ENCODE data around the gene BTBD9. TPM values are rescaled to one million over a fixed set of nuclear protein-coding genes. Genes with fewer than 3 reads are reported as not detected.

Gene BTBD9
- total RNA-seq, 2 donors from 2014 or later = 14.2 to 18.2 TPM

- Histone ChIP-seq H3K27me3 (no peaks in the 10 kb centered on the region), H3K27ac (no peak overlapping the region), H3K36me3 (no peaks in the 10 kb centered on the region), H3K9me3 (no peaks in the 10 kb centered on the region), H3K4me1 (peaks cover 0 to 17% of the 10 kb centered on the region in 2 donors), H3K4me3 (no peak overlapping the region)
- TF ChIP-seq, protein P1, sequence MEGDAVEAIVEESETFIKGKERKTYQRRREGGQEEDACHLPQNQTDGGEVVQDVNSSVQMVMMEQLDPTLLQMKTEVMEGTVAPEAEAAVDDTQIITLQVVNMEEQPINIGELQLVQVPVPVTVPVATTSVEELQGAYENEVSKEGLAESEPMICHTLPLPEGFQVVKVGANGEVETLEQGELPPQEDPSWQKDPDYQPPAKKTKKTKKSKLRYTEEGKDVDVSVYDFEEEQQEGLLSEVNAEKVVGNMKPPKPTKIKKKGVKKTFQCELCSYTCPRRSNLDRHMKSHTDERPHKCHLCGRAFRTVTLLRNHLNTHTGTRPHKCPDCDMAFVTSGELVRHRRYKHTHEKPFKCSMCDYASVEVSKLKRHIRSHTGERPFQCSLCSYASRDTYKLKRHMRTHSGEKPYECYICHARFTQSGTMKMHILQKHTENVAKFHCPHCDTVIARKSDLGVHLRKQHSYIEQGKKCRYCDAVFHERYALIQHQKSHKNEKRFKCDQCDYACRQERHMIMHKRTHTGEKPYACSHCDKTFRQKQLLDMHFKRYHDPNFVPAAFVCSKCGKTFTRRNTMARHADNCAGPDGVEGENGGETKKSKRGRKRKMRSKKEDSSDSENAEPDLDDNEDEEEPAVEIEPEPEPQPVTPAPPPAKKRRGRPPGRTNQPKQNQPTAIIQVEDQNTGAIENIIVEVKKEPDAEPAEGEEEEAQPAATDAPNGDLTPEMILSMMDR (IDR thresholded peaks at IDR 0.05) = no peak
- DNase-seq (ENCODE audit: low spot score) = no peak
Measured at GRCh38 chr6:38509713-38510112, 130.0 kb downstream of the BTBD9 start.

DNA sequence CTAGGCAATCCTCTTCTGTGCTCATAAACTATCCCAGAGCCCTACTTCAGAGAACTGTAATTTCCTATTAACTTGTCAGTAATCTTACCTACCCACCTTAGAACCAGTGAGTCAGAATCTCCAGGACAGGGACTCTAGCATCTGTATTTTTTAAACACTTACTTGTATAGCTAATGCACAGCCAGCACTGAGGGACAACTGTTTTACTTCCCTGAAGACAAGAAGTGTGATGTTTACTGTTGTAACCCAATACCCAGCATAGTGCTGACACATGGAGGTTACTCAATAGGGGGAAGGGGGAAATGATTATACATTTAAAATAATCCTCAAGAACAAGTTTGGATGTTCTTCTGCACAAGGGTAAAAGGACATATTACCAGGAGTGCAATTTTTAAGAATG lies 130.8 kb downstream of the BTBD9 start:
- Histone ChIP-seq H3K36me3 (no peaks in the 10 kb centered on the region), H3K4me3 (no peak overlapping the region), H3K9me3 (no peaks in the 10 kb centered on the region), H3K27ac (no peak overlapping the region), H3K27me3 (no peaks in the 10 kb centered on the region), H3K4me1 (peaks cover 0 to 25% of the 10 kb centered on the region in 2 donors)
- DNase-seq (ENCODE audit: low spot score) = no peak
- TF ChIP-seq, protein P1 (IDR thresholded peaks at IDR 0.05) = no peak

- TF ChIP-seq, protein P1 (IDR thresholded peaks at IDR 0.05) = no peak
- no peak for DNase-seq (ENCODE audit: low spot score)
- Histone ChIP-seq H3K4me3 (no peak overlapping the region), H3K36me3 (no peaks in the 10 kb centered on the region), H3K27ac (no peak overlapping the region), H3K27me3 (no peaks in the 10 kb centered on the region), H3K4me1 (peaks cover 0 to 26% of the 10 kb centered on the region in 2 donors), H3K9me3 (no peaks in the 10 kb centered on the region)
Measured at GRCh38 chr6:38508286-38508685, 131.4 kb downstream of the BTBD9 start.

- no peaks in the 10 kb centered on the region for H3K9me3 ChIP-seq
Measured at GRCh38 chr6:38507173-38507572, 132.6 kb downstream of the BTBD9 start.

GRCh38 chr6:38505826-38506225 lies 133.9 kb downstream of the BTBD9 start:
- Histone ChIP-seq H3K27me3 (no peaks in the 10 kb centered on the region), H3K4me1 (peaks cover 0 to 26% of the 10 kb centered on the region in 2 donors), H3K9me3 (no peaks in the 10 kb centered on the region), H3K4me3 (no peak overlapping the region), H3K27ac (no peak overlapping the region), H3K36me3 (no peaks in the 10 kb centered on the region)
- no peak for DNase-seq (ENCODE audit: low spot score)
- TF ChIP-seq, protein P1 (IDR thresholded peaks at IDR 0.05) = no peak

More at GRCh38 chr6:38507173-38507572, 132.6 kb downstream of the BTBD9 start:
- DNase-seq (ENCODE audit: low spot score) = no peak
- TF ChIP-seq, protein P1 (IDR thresholded peaks at IDR 0.05) = no peak
- H3K4me3 ChIP-seq = no peak overlapping the region
- H3K36me3 ChIP-seq = no peaks in the 10 kb centered on the region
- H3K27ac ChIP-seq = no peak overlapping the region
- no peaks in the 10 kb centered on the region for H3K27me3 ChIP-seq
- peaks cover 0 to 26% of the 10 kb centered on the region in 2 donors for H3K4me1 ChIP-seq

DNA sequence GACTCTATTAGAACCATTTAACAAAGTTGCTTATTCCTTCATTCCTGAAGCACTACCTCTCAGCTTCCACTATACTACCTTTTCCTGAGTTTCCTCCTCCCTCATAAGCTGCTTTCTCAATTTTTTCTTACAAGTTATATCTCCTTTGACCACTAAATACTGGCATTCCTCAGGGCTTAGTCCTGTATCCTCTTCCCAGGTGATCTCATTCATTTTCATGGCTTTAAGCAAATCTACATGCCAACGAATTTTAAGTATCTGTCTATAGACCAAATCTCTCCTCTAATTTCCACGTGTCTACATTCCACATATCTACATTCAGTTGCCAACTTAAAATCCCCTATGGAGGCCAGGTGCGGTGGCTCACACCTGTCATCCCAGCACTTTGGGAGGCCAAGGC lies 134.7 kb downstream of the BTBD9 start:
- no peaks in the 10 kb centered on the region for H3K36me3 ChIP-seq
- no peak for DNase-seq (ENCODE audit: low spot score)
- no peaks in the 10 kb centered on the region for H3K9me3 ChIP-seq
- TF ChIP-seq, protein P1 (IDR thresholded peaks at IDR 0.05) = no peak
- no peak overlapping the region for H3K4me3 ChIP-seq
- peaks cover 0 to 26% of the 10 kb centered on the region in 2 donors for H3K4me1 ChIP-seq
- no peaks in the 10 kb centered on the region for H3K27me3 ChIP-seq
- H3K27ac ChIP-seq = no peak overlapping the region

Data from right atrium auricular region (tissue), 2 donors.